ENCODE results near the gene ATP5PB. TPM values are rescaled to one million over a fixed set of nuclear protein-coding genes. Genes with fewer than 3 reads are reported as not detected.

The ATP5PB gene
- total and polyA plus RNA-seq, 8 donors: 180 to 319 (median 271) TPM

DNA sequence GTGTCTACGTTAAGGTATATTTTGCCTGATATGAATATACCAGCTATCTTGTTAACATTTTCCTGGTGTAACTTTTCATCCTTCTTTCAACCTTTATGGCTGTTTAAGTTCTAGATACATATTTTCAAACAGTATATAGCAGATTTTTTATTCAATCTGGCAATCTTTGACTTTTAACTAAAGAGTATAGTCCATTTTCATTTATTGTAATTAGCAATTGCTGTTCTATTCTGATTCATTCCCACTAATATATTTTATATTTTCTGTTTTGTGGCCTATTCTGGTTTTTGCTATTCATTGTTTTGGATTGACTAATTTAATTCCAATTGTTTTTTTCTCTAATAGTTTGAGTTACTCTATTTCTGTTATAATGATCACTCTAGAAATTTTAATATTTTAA is 17.2 kb downstream of the ATP5PB start:
- ATAC-seq: no peak
- Histone ChIP-seq H3K9me3 (no peaks in the 10 kb centered on the region), H3K27me3 (no peaks in the 10 kb centered on the region), H3K27ac (no peak overlapping the region), H3K4me3 (no peak overlapping the region), H3K4me1 (peaks cover 0 to 18% of the 10 kb centered on the region in 2 donors), H3K36me3 (peaks cover 4 to 41% of the 10 kb centered on the region in 2 donors)
- TF ChIP-seq CTCF (IDR thresholded peaks at IDR 0.05): no peak
- DNase-seq: no peak
- intact Hi-C loops (cut with DNase I): no loop called here

DNA sequence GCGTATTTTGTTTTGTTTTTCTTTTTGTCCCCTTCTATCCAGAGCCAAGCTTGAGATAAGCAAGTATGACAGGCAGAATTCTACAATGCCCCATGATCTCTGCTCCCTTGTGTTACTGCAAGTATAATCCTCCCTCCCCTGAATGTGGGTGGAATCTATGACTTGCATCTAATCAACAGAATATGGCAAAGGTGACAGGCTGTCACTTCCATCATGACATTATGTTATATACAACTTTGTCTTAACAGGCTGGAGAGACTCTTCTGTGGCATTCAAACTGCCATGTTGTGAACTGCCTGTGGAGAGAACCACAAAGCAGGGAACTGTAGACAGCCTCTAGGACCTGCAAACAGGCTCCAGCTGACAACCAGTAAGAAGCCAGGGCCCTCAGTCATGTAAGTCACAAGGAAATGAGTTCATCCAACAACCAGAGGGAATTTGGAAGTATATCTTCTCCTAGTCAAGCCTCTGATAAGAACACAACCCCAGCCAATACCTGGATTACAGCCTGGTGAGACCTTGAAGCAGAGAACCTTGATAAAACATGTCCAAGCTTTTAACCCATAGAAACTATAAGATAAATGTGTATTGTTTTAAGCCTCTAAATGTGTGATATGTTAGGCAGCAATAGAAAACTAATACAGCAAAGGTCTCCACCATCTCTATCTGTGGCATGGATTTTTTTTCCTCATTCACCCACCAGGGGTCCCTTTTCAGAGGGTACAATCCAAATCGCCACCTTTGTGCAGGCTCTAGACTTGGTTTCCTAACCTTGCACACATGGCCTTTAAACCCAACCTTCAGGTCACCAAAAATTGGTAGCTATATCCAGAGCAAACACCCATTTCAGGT is 18.8 kb downstream of the ATP5PB start:
- DNase-seq (no peak), ATAC-seq (no peak)
- Histone ChIP-seq H3K27me3 (no peaks in the 10 kb centered on the region), H3K4me3 (no peak overlapping the region), H3K9me3 (no peaks in the 10 kb centered on the region), H3K36me3 (peaks cover 0 to 25% of the 10 kb centered on the region in 2 donors), H3K4me1 (peaks cover 0 to 34% of the 10 kb centered on the region in 2 donors), H3K27ac (no peak overlapping the region)
- intact Hi-C loops (cut with DNase I): no loop called here
- TF ChIP-seq CTCF (IDR thresholded peaks at IDR 0.05): no peak

DNA sequence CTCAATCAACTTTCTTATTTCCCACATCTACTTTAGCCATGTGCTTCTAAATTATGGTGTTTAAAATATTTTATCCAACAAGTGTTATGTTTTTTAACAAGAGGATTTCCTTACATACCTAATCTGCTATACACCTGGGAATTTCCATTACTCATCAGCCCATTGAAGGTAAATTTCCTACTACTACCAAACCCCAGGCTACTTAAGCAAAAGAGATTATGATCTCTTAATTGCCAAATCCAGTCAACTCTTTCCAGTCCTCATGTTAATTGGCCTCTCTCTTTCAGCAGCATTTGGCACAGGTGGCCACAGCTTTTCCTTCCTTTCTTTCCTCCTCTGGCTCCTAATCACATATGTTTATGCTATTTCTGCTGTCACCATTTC is 19.4 kb downstream of the ATP5PB start:
- Histone ChIP-seq H3K36me3 (peaks cover 0 to 22% of the 10 kb centered on the region in 2 donors), H3K9me3 (no peaks in the 10 kb centered on the region), H3K27ac (no peak overlapping the region), H3K4me1 (peaks cover 0 to 40% of the 10 kb centered on the region in 2 donors), H3K27me3 (no peaks in the 10 kb centered on the region), H3K4me3 (no peak overlapping the region)
- intact Hi-C loops (cut with DNase I): no loop called here
- DNase-seq (no peak), ATAC-seq (no peak)
- TF ChIP-seq CTCF (IDR thresholded peaks at IDR 0.05): no peak

DNA sequence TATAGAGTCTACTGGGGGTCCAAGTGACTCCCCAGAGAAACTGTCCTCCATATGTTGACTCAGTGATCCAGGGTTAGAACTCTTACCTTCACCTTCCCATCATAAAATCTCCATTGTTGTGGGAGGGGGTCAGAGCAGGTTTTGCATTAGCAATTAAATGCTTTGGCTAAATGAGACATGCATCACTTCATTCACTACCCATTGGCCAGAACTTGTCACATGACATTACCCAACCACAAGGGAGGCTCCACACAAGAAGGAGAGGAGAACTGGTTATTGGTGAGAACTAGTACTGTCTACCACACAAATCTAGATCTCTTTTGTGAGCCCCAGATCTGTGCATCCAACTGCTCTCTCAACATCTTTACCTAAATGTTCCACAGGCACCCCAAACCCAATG is 20.3 kb downstream of the ATP5PB start:
- peak overlapping the region in 1 of 2 donors; percentile 94 for H3K27ac ChIP-seq

More for the DNA sequence above, 20.3 kb downstream of the ATP5PB start:
- Histone ChIP-seq H3K4me1 (peaks cover 0 to 42% of the 10 kb centered on the region in 2 donors), H3K4me3 (no peak overlapping the region), H3K9me3 (no peaks in the 10 kb centered on the region), H3K36me3 (peaks cover 0 to 22% of the 10 kb centered on the region in 2 donors), H3K27me3 (no peaks in the 10 kb centered on the region)
- no peak for DNase-seq
- no peak for ATAC-seq
- no peak for TF ChIP-seq CTCF (IDR thresholded peaks at IDR 0.05)
- intact Hi-C loops (cut with DNase I): no loop called here

Data from left lung (tissue), 10 donors.